GM21737 (cell line): ENCODE results near the gene LCN9.
"Not testable (repeated sequence)": the region's sequence is repeated elsewhere in the genome, so short reads cannot be mapped to it uniquely, and the experiment has no call there.

ENCODE experiments used
- ATAC-seq: cut with Tn5 transposase; IDR thresholded peaks from one replicate; pipeline ENCODE4 v1.9.1; 2021; ENCODE audit warnings: mild to moderate bottlenecking, moderate library complexity; ENCODE audit not compliant: unreplicated experiment

Gene LCN9

DNA sequence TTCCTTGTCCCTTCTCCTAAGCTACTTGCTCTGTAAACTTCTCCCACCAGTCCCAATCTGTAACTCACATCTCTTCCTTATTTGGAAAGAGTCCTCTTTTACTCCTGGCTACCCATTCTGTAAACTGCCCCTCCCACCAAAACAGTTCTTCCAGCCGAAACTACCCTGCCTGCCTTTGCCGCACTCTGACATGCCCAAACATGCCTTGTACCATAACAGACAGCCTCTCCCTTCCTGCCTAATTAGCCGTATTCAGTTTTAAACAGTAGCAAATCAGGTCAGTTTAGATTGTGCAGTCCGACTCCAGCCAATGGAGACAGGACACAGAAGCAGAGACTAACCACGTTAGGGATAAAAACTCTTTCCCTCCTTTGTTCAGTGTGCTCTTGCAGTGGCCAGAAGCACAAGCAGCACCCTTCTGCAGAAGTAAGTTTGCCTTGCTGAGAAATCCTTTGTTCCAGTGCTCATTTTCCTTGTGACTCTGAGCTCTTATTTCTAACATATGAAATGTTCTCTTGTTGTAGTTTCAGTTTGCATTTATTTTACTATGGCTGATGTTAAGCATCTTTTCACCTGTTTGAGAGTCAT lies 18.4 kb upstream of the LCN9 start:
- ATAC-seq = no peak

DNA sequence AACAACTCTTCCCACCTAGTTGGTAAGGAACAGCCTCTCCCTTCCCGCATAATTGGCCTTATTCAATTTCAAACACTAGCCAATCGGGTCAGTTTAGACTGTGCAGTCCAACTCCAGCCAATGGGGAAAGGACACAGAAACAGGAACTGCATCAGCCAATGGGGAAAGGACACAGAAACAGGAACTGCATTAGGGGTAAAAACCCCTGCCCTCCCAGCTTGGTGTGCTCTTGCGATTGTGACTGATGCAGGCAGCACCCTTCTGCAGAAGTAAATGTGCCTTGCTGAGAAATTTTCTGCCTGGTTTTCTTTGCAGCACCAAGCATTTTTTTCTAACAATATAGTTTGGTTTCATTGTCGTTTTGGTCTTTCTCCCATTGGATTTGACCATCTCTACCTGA lies 15.2 kb upstream of the LCN9 start:
- no peak for ATAC-seq

DNA sequence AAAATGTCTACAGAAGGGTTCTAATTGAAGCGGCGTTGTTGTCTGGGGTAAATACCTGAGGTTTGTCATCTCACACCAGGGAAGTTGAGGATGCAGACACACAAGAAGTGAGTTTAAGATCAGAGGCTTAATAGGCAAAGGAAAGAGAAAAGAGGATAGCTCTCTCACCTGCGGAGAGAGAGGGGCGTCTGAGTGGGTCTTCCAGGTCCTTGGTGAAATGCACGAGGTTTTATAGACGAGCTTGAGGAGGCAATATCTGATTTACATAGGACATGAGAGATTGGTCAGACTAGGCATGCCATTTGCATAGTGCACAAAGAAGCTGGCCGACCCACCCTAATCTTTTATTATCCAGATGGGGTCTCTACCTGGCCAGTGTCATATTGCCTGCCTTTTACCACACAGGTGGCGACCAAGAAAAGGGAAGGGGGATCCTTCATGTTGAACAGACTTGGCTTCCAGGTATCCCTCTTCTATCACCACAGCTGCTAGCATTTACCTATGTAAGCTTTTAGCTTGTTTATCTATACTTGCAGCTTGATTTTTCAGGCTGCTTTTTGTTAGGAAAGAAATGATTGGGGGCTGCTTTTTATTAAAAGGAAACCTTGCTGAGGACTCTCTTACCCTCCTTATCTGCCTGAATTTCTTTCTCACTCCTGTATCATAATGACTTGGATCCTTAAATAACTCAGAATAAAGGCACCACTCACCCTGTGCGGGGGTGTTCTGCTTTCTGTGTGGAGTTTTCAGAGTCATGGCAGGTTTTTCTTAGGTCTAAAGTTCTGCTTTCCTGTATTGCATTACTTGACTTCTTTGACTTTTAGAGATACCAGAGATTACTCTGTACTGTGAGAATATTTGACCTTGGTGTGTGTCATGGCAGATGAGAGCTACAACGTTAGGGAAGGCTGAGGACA lies 14.4 kb upstream of the LCN9 start:
- no peak for ATAC-seq

DNA sequence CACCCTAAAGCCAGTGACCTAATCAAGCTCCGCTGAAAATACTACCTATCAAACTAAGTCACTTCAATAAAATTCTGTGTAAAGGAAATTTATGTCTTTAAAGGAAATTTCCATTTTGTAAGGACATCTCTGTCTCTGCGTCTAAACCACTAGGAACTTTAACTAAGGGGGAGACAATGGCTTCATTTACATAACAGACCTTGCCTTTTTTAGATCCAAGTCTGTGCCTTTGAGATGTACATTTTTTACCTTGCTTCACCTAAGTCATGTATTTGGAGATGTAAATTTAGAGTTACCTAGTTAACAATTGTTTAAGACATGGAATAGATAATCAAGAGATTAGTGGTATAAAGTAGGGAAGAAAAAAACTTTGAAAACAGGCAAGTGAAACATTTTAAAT lies 13.6 kb upstream of the LCN9 start:
- no peak for ATAC-seq

DNA sequence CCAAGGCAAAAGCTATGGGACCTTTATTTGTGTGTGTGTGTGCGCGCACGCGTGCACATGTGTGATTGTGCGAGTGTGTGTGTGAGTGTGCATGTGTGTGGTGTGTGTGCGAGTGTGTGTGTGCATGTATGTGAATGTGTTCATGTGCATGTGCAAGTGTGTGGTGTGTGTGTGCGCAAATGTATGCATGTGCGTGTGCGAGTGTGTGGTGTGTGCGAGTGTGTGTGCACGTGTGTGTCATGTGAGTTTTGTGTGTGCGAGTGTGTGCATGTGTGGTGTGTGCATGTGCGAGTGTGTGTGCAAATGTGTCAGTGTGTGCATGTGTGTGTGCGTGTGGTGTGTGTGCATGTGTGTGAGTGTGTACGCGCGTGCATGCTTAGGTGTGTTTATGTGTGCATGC lies 12.7 kb upstream of the LCN9 start:
- no peak for ATAC-seq

DNA sequence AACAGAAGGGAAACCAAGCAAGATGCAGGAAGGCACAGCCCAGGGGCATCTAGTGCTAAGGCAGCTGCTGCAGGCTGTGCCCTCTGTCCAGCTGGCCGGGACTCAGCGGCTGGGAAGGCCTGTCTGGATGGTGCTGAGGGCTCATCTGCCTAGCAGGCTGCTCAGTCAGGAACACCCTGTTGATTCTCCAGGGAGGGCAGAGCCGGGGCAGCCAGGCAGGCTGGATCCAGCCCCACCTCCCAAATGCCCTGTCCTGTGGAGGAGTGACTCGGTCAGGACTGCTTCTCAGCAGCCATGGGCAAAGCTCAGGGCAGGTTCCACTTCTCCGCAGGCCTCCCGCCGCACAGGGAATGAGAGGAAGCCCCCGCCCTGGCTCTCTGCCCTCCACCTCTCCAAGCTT lies 7.8 kb upstream of the LCN9 start:
- no peak for ATAC-seq

DNA sequence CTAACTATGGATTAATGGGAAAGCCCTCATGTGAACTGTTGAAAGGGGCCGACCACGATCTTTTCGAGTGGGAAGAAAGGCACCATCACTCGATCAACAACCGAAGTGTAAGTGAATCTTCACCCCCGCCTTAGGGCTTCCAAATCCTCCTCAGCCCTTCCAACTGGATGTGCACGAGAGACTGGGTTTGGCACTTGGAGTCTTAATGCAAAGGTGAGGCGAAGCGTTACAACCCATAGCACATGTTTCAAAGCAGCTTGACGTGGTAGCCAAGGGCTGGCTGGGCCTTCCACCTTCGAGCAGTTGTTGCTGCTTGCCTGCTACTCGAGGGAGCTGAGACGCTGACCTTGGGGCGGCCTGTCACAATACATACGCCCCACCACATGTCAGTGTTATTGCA lies 5.7 kb upstream of the LCN9 start:
- no peak for ATAC-seq

DNA sequence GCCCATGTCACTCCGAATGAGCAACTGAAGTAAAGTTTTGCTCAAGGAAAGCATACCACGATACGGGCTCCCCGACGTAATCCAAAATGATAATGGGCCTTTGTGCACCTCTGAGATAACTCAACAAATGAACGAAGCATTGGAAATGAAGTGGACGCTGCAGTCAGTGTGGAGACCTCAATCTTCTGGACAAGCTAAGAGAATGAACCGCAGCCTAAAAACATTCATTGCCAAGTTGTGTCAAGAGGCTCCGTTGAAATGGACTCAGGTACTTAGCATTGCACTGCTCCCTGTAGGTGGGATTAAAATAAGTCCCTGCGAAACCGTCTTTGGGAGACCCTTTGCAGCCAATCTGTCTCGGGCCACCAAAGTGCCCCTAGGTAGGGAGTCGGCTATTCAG lies 3.9 kb upstream of the LCN9 start:
- ATAC-seq = no peak

DNA sequence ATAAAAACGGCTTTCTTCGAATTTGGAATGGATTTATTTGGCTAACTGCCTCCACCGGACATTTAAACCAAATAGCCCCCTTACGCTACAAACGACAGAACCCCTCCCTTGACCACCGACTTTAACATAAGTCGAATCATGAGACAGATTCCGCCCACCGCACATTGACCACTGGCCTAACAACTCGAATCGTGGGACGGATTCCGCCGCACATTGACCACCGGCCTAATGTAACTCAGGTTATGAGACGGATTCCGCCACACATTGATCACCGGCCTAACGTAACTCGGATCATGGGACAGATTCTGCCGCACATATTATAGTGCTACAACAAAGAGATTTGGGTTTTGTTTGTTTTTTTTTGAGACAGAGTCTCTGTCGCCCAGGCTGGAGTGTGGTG lies 2.7 kb upstream of the LCN9 start:
- ATAC-seq = no peak

DNA sequence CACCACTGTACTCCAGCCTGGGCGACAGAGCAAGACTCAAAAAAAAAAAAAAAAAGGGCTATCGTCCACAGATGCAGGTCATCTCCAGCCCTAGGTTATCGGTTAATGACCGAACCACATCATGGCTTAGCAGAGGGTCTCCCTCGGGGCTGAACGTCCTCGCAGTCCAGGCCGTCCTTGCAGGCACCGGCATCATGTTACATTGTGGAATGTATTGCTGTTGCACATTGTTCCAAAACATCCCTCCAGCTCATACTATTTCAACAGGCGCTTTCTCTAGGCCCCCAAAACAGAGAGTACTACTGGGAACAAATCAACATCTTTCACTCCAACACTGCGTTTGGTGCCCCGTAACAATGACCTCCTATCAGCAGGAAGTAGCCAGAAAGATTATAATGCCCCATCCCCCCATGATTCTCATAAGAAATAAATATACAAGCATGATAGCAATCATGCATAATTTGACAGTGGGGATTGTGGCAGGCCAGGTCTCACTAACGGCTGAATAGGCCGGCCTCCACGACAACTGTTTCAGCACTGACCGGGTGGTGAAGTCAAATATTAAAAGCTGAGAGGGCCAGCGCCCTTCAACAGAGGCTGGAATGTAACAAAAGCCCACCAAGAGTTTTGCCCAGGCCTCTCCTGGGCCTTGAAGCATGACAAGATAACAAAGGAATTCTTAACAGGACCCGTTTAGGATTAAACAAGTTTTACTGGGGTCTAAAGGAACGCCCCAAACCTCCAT lies 1.1 kb upstream of the LCN9 start:
- ATAC-seq = no peak

DNA sequence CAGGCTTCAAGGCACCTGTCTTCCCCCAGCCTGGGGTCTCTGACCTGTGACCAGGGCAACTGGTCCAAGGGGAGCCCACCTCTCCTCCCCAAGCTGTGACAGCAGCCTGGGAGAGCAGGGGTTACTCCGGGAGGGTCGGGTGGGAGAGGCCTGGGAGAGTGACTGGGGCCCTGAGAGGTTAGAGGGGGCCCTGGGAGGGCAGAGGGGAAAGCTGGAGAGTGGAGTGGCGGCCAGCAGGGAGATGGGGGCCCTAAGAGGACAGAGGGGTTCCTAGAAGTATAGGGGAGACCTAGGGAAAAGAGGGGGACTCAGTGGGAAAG lies 302 bp downstream of the LCN9 start:
- ATAC-seq = no peak

DNA sequence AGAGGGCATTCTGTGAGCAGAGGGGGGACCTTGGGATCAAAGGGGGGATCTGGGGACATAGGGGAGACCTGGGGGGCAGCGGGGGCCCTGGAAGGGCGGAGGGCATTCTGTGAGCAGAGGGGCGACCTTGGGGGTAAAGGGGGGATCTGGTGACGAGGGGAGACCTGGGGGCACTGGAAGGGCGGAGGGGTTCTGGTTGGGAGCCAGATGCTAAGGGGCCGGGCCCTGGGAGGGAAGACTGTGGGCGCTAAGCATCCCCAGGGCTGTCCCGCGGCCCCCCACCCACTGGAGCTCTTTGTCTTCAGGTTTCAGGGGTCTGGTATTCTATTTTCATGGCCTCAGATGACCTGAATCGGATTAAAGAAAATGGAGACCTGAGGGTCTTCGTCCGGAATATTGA lies 748 bp downstream of the LCN9 start:
- ATAC-seq = no peak

DNA sequence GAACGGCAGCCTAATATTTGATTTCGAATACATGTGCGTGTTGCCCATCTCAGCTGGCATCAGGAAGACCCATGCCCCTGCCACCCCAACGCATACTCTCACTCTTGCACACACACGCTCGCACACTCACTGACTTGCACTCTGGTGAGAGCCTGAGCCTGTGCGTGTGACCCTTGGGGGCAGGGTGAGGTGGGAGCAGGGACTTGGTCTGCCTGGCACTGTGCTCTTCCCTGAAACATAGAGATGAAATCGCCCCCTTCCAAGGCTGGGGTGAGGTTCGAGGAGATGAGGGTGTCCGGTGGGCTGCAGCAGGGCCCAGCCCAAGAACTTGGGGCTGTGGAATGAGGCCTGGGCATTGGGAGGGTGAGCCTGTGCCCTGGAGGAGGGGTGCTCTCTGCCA lies 1.2 kb downstream of the LCN9 start:
- no peak for ATAC-seq

DNA sequence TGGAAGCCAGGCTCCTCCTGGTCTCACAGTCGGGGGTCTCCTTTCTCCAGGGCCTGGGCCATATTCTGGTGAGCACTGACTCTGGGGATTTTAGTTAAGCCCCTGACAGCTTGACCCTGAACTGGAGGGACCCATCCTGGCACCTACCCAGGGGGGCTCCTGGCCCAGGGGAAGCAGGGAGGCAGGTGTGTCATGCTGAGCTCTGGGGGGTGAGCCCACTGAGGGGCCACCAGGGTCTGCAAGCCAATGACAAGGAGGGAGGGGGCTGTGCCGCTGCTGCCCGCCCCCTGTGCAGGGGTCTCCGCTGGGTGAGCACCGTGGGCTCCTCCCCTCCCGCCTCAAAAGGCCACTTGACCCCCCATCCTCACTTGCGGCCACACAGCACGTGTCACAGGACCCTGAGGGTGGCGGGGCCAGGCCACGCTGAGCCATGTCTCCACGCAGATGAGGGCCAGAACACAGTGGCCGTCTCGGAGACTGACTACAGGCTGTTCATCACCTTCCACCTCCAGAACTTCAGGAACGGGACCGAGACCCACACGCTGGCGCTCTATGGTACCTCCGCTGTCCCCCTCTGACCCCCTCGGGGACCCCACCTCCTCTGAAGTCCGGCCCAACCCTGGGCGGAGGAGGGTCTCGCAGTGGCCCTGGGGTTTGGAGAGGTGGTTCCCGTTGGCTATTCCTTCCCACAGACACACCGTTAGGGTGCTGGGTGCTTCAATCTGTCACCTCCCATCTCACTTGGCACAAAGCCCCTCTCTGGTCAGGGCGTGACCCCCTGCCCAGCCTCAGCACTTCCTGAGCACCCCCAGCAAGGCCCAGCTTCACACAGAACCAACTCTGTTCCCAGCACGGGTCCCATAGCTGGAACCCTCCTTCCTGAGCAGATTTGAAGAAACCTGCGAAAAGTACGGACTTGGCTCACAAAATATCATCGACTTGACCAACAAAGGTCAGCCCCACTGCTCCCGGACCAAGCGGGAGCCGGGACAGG lies 2.0 kb downstream of the LCN9 start:
- ATAC-seq = no peak

DNA sequence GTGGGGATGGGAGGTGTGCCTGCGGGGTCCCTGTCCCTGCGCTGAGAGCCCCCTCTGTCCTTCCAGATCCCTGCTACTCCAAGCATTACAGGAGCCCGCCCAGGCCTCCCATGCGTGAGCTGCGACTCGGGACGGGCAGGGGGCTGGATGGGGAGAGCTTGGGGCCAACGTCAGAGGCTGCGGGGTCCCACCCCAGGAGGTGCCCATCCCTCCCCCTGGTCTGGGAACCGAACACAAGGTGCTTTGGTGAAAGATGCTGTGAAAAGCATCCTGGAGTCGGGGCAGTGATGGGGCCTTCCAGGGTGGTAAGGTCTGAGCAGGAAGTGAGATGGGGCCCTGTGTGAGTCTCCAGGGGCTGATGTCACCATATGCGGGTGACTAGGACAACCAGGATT lies 2.7 kb downstream of the LCN9 start:
- no peak for ATAC-seq

DNA sequence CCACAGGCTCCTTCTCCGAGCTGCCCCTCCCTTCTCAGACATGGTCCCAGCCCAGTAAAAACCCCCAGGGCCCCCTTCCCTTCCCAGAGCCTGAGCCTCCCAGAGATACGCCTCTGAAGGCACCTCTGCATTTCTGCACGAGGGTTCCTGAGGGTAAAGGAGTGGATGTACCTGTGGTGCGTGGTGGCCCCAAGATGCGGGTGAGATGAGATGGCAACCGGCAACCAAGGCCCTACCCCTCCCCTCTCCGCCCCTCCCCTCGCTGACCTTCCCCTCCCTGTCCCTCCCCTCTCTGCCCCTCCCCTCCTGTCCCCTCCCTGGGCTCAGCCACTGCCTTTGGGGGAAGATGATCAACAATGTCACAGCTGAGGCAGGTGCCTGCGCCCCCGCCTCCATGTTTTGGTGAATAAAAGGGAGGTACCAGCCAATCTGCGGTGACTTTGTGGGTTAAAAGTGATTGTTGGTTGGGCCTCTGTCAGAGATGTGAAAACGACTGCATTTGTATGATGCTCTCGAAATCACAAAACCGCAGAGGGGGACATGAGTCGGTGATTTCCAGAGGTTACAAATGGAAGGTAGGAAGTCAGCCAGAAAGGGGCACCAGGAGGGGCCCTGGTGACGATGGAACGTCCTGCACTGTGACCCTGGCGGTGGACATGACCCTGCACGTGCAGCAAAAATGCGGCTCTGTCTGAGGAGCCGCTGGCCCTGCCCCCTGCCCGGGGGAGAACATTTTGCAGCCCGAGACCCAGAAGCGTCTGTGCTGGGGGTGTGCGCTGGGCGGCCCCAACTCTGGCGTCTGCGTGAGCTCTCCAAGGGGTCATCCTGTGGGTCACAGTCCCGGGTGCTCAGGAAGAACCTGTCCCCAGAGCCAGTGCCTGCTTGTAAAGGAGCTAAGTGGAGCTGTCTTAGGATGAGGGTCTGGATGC lies 3.7 kb downstream of the LCN9 start:
- ATAC-seq = no peak

DNA sequence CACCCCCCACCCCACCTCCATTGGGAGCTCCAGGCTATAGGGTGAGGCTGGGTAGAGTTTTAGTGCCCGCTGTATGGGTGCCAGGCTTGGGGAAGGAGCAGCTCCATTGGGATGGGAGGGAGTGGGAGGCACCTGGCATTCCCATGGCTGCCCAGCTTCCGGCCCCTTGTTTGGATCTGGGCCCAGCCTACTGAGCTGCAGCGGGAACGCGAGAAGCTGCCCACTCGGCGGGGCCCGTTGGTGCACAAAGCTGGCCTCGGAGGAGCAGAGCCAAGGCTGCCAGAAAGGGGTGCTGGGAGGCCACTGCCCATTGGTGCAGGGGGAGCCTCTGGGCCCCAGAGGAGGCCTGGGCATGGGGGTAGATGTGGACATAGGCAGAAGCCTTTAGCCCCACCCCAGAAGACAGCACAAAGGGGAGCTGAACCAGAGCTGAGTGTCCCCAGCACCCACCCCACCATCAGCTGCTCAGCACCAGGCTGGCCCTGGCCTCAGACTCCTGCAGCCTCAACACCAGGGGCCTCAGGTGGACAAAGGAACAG lies 4.4 kb downstream of the LCN9 start:
- no peak for ATAC-seq

DNA sequence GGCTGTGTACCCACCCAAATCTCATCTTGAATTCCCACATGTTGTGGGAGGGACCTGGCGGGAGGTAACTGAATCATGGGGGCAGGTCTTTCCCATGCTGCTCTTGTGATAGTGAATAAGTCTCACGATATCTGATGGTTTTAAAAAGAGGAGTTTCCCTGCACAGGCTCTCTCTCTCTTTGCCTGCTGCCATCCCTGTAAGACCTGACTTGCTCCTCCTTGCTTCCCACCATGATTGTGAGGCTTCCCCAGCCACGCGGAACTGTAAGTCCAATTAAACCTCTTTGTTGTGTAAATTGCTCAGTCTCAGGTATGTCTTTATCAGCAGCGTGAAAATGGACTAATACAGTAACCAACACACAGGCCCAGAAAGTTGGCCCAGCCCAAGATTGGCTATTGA lies 5.9 kb downstream of the LCN9 start:
- not testable (repeated sequence) for ATAC-seq

DNA sequence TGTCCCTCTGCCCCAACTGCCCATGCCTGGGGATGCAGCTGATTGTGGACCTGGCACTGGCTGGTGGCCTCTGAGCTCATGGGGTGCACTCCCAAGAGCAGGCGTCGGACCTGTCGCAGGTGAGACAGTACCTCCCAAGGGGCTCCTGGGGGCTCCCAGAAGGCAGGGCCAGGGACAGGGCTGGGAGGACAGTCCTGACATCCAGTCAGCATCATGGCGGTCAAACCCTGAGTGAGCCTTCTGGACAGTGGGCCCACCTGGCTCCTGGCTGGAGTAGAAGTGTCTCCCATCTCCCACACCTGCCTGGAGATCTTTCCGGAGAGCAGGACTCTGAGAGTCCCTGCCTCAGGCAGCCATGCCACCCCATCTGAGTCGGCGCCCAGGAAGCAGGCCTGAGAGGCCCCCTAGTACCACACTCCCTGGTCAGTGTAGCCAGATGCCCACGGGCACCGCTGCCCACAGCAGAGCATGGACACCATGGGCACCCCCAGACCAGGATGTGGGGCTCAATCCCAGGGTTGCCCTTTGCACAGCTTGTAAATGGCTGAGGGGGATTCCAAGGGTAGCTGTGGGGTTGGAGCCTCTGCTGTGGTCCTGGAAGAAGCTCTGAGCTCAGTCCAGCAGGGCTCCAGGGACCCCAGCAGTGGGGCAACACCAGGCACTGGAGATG lies 6.6 kb downstream of the LCN9 start:
- no peak for ATAC-seq
